ENCODE results near the gene ZNF578. TPM values are rescaled to one million over a fixed set of nuclear protein-coding genes. Genes with fewer than 3 reads are reported as not detected.
"Not testable (repeated sequence)": the region's sequence is repeated elsewhere in the genome, so short reads cannot be mapped to it uniquely, and the experiment has no call there.

The ZNF578 gene
- total RNA-seq, 1 donor from 2014 or later: 3.5 TPM

- DNase-seq (ENCODE audit: extremely low read depth, low read depth, low spot score): no peak
Observed at GRCh38 chr19:52557231-52557995, 104.1 kb downstream of the ZNF578 start.

GRCh38 chr19:52558732-52559445 is 105.5 kb downstream of the ZNF578 start:
- not testable (repeated sequence) for DNase-seq (ENCODE audit: extremely low read depth, low read depth, low spot score)

- DNase-seq (ENCODE audit: extremely low read depth, low read depth, low spot score): not testable (repeated sequence)
Observed at GRCh38 chr19:52561611-52562010, 108.3 kb downstream of the ZNF578 start.

Other genes with a start within 250 kb of the ZNF578 start
- gene ZNF766, start 184.0 kb upstream of the ZNF578 start, total RNA-seq: 9.1 and 9.5 TPM in 2 replicates
- 4.0 and 6.4 TPM in 2 replicates for gene ZNF480, start 156.4 kb upstream of the ZNF578 start, total RNA-seq
- gene ZNF610, start 117.3 kb upstream of the ZNF578 start, total RNA-seq: 4.9 and 5.3 TPM in 2 replicates
- 11.3 and 24.8 TPM in 2 replicates for gene ZNF880, start 83.6 kb upstream of the ZNF578 start, total RNA-seq
- gene ZNF528, start 55.7 kb upstream of the ZNF578 start, total RNA-seq: 15.7 and 25.4 TPM in 2 replicates
- not detected in 2 replicates for gene ZNF534, start 24.4 kb upstream of the ZNF578 start, total RNA-seq
- 7.1 and 19.3 TPM in 2 replicates for gene ZNF808, start 74.1 kb downstream of the ZNF578 start, total RNA-seq
- gene ZNF701, start 116.7 kb downstream of the ZNF578 start, total RNA-seq: 6.9 and 9.8 TPM in 2 replicates
- gene ZNF83, start 184.8 kb downstream of the ZNF578 start, total RNA-seq: 31.3 and 58.7 TPM in 2 replicates

Measured in glomerular endothelial cell (primary cell).